IPS-18a (cell line): Measurements from ENCODE around the gene CDKL2.

Source experiments
- H3K27ac ChIP-seq: one replicate; pipeline ENCODE4 v1.5.1; 2013; ENCODE audit warnings: low read length
- H3K27me3 ChIP-seq: one replicate; pipeline ENCODE4 v1.6.1; 2013; ENCODE audit warnings: mild to moderate bottlenecking, low read length; ENCODE audit not compliant: control insufficient read depth, insufficient read depth
- H3K36me3 ChIP-seq: one replicate; pipeline ENCODE4 v1.6.1; 2013; ENCODE audit warnings: low read depth, low read length; ENCODE audit not compliant: control insufficient read depth
- H3K4me1 ChIP-seq: one replicate; pipeline ENCODE4 v1.6.1; 2013; ENCODE audit warnings: low read depth, low read length; ENCODE audit not compliant: control insufficient read depth
- H3K4me3 ChIP-seq: one replicate; pipeline ENCODE4 v1.5.1; 2013; ENCODE audit warnings: low read length
- H3K9ac ChIP-seq: one replicate; pipeline ENCODE4 v1.6.1; 2013; ENCODE audit warnings: mild to moderate bottlenecking, low read length, moderate library complexity
- H3K9me3 ChIP-seq: one replicate; pipeline ENCODE4 v1.6.1; 2013; ENCODE audit warnings: low read depth, low read length; ENCODE audit not compliant: control insufficient read depth

CDKL2 gene

DNA sequence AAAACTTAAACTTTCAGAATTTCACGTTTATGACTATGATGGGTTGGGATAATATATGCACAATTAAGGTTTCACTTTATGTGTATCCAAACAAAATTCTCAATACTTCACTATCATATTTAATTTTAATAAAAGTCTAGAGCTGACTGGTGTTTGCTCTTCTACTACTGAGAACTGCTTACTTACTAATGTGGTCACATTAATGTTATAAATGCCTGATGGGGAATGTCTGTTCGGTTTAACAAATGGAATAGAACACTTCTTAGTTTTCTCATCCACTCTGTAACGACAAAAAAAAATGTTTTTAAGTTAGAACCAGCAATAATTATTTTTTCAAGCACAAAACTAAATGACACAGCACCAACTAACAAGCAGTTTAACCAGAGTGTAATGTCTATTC lies 34.3 kb downstream of the CDKL2 start:
- no peaks in the 10 kb centered on the region for H3K4me1 ChIP-seq
- H3K9me3 ChIP-seq: no peaks in the 10 kb centered on the region
- no peak overlapping the region for H3K27ac ChIP-seq
- H3K27me3 ChIP-seq: no peaks in the 10 kb centered on the region
- H3K9ac ChIP-seq: no peak overlapping the region
- H3K36me3 ChIP-seq: no peaks in the 10 kb centered on the region
- H3K4me3 ChIP-seq: no peak overlapping the region

DNA sequence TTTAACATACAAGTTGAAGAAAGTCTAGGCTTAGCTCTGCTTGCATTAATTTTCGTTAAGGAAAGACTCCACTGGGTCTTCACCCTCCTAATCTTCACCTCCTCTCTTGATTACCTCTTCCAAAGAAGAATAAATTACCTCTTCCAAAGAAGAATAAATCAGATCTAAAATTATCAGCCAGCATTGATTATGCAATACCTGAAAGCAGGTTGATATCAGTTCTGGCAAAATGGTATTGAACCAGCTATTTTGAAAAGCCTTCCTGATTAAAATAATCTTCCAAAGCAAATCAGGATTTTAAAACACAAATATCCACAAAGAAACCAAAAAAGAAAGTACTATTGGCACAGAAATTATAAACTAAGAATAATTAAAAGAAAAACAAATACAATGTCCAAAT lies 36.9 kb downstream of the CDKL2 start:
- Histone ChIP-seq H3K4me3 (no peak overlapping the region), H3K36me3 (no peaks in the 10 kb centered on the region), H3K9me3 (no peaks in the 10 kb centered on the region), H3K4me1 (no peaks in the 10 kb centered on the region), H3K9ac (no peak overlapping the region), H3K27ac (no peak overlapping the region), H3K27me3 (no peaks in the 10 kb centered on the region)

DNA sequence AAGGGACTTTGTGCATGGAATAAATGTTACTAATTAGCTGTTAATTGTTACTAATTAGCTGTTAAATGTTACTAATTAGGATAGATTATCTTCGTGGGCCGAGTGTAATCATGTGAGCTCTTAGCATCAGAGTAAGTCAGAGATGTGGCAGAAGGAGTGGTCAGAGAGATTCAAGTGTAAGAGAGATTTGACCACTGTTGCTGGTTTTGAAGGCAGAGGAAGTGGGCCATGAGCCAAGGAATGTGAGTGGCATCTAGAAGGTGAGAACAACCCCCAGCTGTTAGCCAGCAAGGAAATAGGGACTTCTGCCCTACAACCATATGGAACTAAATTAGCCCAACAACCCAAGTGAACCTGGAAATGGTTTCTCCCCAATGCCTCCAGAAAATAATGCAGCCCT lies 46.3 kb downstream of the CDKL2 start:
- Histone ChIP-seq H3K4me3 (no peak overlapping the region), H3K9me3 (no peaks in the 10 kb centered on the region), H3K4me1 (no peaks in the 10 kb centered on the region), H3K27ac (no peak overlapping the region), H3K36me3 (no peaks in the 10 kb centered on the region), H3K27me3 (no peaks in the 10 kb centered on the region), H3K9ac (no peak overlapping the region)

DNA sequence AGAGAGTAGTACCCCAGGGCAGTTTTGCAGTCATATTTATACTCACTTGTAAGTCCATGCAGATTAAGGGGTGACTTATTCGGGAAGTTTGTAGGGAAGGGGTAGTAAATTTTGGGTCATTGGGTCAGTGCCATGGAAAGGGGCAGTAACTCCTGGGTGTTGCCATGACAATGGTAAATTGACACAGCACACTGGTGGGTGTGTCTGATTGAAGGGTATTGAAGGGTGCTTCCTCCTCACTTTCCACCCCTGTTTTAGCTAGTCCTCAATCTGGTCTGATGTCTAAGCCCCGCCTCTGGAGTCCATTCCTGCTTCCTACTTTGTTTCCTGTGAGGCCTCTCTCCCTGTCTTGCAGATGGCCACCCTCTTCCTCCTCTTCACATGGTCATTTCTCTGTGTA lies 62.6 kb downstream of the CDKL2 start:
- H3K27ac ChIP-seq: no peak overlapping the region

DNA sequence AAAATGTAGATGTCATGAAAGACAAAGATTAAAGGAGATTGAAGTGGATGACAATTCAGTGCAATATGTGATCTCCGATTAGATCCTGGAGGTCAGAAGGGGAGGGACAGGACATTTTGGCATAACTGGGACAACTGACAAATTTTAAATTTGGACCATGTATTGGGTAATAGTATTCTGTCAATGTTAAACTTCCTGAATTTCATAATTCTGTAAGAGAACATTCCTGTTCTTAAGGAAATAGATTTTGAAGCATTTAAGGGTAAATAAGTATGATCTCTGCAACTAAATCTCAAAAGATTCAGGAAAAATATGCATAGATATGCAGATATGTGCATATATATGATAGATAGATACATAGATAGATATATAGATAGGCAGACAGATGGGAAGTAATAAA lies 63.4 kb downstream of the CDKL2 start:
- Histone ChIP-seq H3K4me3 (no peak overlapping the region), H3K9me3 (no peaks in the 10 kb centered on the region), H3K27ac (no peak overlapping the region), H3K36me3 (no peaks in the 10 kb centered on the region), H3K4me1 (peaks cover 2% of the 10 kb centered on the region), H3K27me3 (peaks cover 2% of the 10 kb centered on the region), H3K9ac (no peak overlapping the region)

More for the DNA sequence above, 62.6 kb downstream of the CDKL2 start:
- Histone ChIP-seq H3K9ac (no peak overlapping the region), H3K27me3 (peaks cover 10% of the 10 kb centered on the region), H3K36me3 (no peaks in the 10 kb centered on the region), H3K9me3 (no peaks in the 10 kb centered on the region), H3K4me1 (no peaks in the 10 kb centered on the region), H3K4me3 (no peak overlapping the region)

DNA sequence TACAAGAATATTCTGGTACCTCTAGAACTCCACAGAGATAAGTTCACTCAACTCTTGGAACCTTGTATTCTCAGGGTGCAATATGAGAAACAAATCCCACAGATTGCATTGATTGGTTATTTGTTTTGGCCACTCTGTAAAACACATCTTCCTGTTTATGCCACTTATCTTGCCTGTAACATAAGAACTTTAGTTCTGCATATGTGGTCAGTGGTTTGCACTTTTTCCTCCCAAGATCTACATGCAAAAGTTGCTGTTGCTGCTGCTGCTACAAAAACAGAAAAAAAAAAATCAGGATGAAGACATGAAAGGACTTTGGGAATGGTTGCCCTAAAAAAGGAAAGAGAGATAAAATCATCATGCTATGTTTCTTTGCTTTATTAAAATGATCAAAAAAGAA lies 64.8 kb downstream of the CDKL2 start:
- Histone ChIP-seq H3K36me3 (no peaks in the 10 kb centered on the region), H3K9me3 (no peaks in the 10 kb centered on the region), H3K27me3 (no peaks in the 10 kb centered on the region), H3K27ac (no peak overlapping the region), H3K4me1 (peaks cover 3% of the 10 kb centered on the region), H3K9ac (no peak overlapping the region), H3K4me3 (no peak overlapping the region)

DNA sequence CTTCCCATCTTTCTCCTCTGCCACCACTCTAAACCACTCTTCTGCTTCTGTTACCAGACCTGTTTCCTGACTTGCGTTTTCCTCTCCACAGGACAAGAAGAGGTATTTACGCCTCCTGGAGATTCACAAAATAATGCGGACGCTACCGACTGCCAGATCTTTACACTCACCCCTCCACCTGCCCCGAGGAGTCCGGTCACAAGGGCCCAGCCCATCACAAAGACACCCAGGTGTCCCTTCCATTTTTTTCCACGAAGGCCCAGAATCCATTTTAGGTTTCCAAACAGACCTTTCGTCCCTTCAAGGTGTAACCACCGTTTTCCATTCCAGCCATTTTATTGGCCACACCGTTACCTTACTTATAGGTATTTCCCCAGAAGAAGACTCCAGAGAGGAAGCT lies 66.3 kb downstream of the CDKL2 start:
- H3K4me3 ChIP-seq: no peak overlapping the region
- H3K9ac ChIP-seq: no peak overlapping the region

DNA sequence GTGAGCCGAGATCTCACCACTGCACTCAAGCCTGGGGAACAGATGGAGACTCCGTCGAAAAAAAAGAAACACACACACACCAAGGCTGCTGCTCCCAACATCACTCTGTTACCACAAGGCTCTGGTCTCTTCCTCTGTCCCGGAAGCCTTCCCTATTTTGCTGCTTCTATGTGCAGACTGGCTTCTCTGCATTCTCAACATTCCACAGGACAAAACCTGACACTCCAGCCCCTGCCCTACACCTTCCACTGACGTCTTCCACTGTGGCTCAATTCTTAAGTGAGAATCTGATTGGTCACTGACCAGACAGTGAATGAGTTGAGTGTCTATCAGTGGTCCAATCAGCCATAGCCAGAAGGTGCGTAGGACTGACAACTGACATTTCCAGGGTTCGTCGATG lies 68.5 kb downstream of the CDKL2 start:
- H3K27ac ChIP-seq: no peak overlapping the region

More for the DNA sequence above, 66.3 kb downstream of the CDKL2 start:
- H3K4me1 ChIP-seq: peaks cover 3% of the 10 kb centered on the region
- no peak overlapping the region for H3K27ac ChIP-seq
- no peaks in the 10 kb centered on the region for H3K27me3 ChIP-seq
- H3K9me3 ChIP-seq: no peaks in the 10 kb centered on the region
- H3K36me3 ChIP-seq: no peaks in the 10 kb centered on the region

DNA sequence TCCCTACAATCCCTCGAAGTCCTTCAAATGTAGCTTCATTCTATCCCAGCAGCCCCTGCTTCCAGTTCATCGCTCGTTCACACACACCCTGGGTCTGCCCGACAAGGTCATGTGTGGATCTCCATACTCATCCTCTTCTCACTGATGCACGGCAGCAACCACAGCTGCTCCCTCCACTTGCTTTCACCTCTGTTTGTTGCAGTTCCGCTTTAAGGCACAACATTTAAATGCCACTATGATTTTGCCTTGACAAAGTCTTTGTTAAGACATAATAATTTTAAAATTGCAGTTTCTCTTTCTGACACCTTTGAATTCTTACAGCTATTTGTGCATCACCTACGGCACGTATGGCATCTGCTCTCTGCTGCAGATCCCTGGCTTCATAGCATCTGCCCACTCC lies 72.6 kb downstream of the CDKL2 start:
- Histone ChIP-seq H3K36me3 (no peaks in the 10 kb centered on the region), H3K4me1 (peaks cover 3% of the 10 kb centered on the region), H3K4me3 (no peak overlapping the region), H3K27me3 (no peaks in the 10 kb centered on the region), H3K9me3 (no peaks in the 10 kb centered on the region), H3K9ac (no peak overlapping the region), H3K27ac (no peak overlapping the region)

More for the DNA sequence above, 68.5 kb downstream of the CDKL2 start:
- Histone ChIP-seq H3K9ac (no peak overlapping the region), H3K27me3 (no peaks in the 10 kb centered on the region), H3K36me3 (no peaks in the 10 kb centered on the region), H3K4me1 (peaks cover 3% of the 10 kb centered on the region), H3K9me3 (no peaks in the 10 kb centered on the region), H3K4me3 (no peak overlapping the region)

DNA sequence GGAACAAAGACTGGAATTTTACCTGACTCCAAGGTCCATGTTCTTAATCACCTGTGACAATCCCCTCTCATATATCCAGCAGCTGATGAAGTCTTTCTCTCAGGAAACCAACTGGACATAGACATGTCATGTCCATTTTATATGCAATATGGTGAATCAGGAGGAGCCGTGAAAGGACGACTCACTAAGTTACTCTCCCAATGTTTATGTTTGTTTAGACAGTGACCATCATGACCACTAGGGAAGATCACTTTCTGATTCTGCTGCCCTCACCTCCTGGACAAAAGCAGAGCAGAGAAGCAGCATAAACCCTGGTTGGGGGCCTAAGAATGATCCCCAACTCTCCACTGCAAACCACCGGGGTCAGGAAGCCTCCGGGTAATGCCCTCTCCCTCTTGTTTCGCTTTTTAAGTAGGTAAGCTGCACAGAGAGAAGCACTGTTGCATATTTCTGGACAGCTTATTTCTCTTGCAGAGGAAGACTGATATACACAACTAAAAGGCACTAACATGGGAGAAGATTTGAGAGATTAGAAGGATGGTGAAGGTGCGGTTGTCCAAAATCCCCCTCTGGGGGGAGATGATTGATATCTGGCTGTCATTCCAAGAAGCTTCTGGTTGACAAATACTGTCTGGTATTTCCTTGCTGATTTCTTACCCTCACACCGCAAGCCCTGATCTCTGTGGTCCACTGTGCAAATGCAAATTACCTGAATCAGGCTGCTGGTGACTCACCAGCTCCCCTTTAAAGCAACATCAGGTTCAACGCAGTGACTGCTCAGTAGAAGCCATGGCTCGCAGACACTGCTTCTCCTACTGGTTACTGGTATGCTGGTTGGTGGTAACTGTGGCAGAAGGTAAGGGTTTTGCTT lies 74.8 kb downstream of the CDKL2 start, which contains the start of gene ODAPH:
Gene ODAPH, plus strand, starts transcription at position 773 of the 871 bp plus-strand sequence. Its CDS starts 17 bp downstream, at position 790.
- H3K27me3 ChIP-seq: no peaks in the 10 kb centered on the region
- no peaks in the 10 kb centered on the region for H3K4me1 ChIP-seq
- H3K4me3 ChIP-seq: no peak within 1 kb of the TSS
- H3K36me3 ChIP-seq: no peaks in the 10 kb centered on the region
- no peaks in the 10 kb centered on the region for H3K9me3 ChIP-seq
- H3K27ac ChIP-seq: no peak within 1 kb of the TSS
- H3K9ac ChIP-seq: no peak within 1 kb of the TSS

DNA sequence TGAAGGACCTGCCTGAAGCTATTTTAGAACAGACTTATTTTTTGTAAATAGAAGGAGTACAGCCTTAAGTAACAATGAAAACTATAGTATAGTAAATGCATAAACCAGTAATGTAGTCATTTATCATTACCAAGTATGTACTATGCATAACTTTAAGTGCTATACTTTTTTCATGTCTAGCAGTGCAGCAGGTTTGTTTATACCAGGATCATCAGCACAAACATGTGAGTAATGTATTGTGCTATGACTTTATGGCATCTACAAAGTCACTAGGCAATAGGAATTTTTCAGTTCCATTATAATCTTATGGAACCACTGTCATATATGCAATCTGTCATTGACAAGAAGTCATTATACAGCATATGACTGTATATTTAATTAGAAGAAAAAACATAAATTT lies 77.9 kb downstream of the CDKL2 start:
- Histone ChIP-seq H3K27ac (no peak overlapping the region), H3K4me3 (no peak overlapping the region), H3K9ac (no peak overlapping the region), H3K27me3 (no peaks in the 10 kb centered on the region), H3K9me3 (no peaks in the 10 kb centered on the region), H3K4me1 (no peaks in the 10 kb centered on the region), H3K36me3 (no peaks in the 10 kb centered on the region)

DNA sequence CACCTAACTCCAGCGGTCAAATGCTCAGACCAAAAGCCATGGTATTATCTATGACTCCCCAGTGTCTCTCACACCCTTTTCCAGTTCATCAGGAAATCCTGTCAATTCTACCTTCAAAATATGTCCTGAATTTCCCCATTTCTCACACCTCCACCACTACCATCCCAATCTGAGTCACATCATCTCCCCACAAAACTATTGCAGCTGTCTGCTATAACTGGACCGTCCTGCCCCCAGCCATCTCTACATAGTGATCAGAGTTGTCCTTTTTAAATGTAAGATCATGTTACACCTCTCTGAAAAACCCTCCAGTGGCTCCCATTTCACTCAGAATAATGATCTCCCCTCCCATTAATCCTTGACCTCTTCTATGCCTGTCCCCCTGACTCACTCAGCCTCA lies 81.3 kb downstream of the CDKL2 start:
- Histone ChIP-seq H3K4me1 (no peaks in the 10 kb centered on the region), H3K9ac (no peak overlapping the region), H3K9me3 (no peaks in the 10 kb centered on the region), H3K4me3 (no peak overlapping the region), H3K27me3 (no peaks in the 10 kb centered on the region), H3K27ac (no peak overlapping the region), H3K36me3 (no peaks in the 10 kb centered on the region)
